Measurements from ENCODE around the gene NEBL. TPM values are rescaled to one million over a fixed set of nuclear protein-coding genes. Genes with fewer than 3 reads are reported as not detected.

NEBL gene
- total and polyA plus RNA-seq, 7 experiments from 2014 or later = 0.05 to 1.4 (median 0.13) TPM; not detected in 2

- no peaks in the 10 kb centered on the region for H3K36me3 Mint-ChIP-seq
- Histone ChIP-seq H3K4me1 (ENCODE audit: control insufficient read depth in 2 of 2, insufficient read depth in 2 of 2, low read length in 2 of 2) (no peaks in the 10 kb centered on the region), H3K4me3 (ENCODE audit: low read length) (no peak overlapping the region), H3K27me3 (ENCODE audit: control insufficient read depth in 2 of 2, insufficient read depth in 2 of 2, low read length in 2 of 2) (no peaks in the 10 kb centered on the region), H3K9me3 (ENCODE audit: control insufficient read depth in 2 of 3, low read length in 3 of 3) (no peaks in the 10 kb centered on the region), H3K27ac (ENCODE audit: low read depth, low read length) (no peak overlapping the region), H3K36me3 (ENCODE audit: control insufficient read depth in 2 of 3, insufficient read depth in 3 of 3, low read length in 3 of 3) (no peaks in the 10 kb centered on the region)
- ATAC-seq (no peak), DNase-seq (no peak)
- peaks cover 0 to 4% (median 0%) of the 10 kb centered on the region in 5 donors for H3K27me3 Mint-ChIP-seq
- H3K9me3 Mint-ChIP-seq = peaks cover 7 to 35% (median 15%) of the 10 kb centered on the region in 11 donors
- POLR2A ChIA-PET = no interaction called here
- CTCF ChIA-PET = no interaction called here
- no peaks in the 10 kb centered on the region for H3K4me1 Mint-ChIP-seq
- no peak overlapping the region for H3K4me3 Mint-ChIP-seq
- intact Hi-C loops (cut with micrococcal nuclease) = no loop called here
- H3K27ac Mint-ChIP-seq = no peak overlapping the region
Measured at GRCh38 chr10:20747782-20748181, 149.3 kb downstream of the NEBL start.

GRCh38 chr10:20746856-20747255, 150.3 kb downstream of the NEBL start:
- Histone ChIP-seq H3K4me1 (ENCODE audit: control insufficient read depth in 2 of 2, insufficient read depth in 2 of 2, low read length in 2 of 2) (no peaks in the 10 kb centered on the region), H3K27ac (ENCODE audit: low read depth, low read length) (no peak overlapping the region), H3K9me3 (ENCODE audit: control insufficient read depth in 2 of 3, low read length in 3 of 3) (no peaks in the 10 kb centered on the region), H3K27me3 (ENCODE audit: control insufficient read depth in 2 of 2, insufficient read depth in 2 of 2, low read length in 2 of 2) (no peaks in the 10 kb centered on the region), H3K36me3 (ENCODE audit: control insufficient read depth in 2 of 3, insufficient read depth in 3 of 3, low read length in 3 of 3) (no peaks in the 10 kb centered on the region), H3K4me3 (ENCODE audit: low read length) (no peak overlapping the region)
- H3K4me3 Mint-ChIP-seq = no peak overlapping the region
- no peak for DNase-seq
- H3K36me3 Mint-ChIP-seq = no peaks in the 10 kb centered on the region
- peaks cover 8 to 35% (median 16%) of the 10 kb centered on the region in 11 donors for H3K9me3 Mint-ChIP-seq
- peaks cover 0 to 4% (median 0%) of the 10 kb centered on the region in 5 donors for H3K27me3 Mint-ChIP-seq
- H3K4me1 Mint-ChIP-seq = peaks cover 0 to 1% (median 0%) of the 10 kb centered on the region in 7 donors
- ChIA-PET POLR2A (no interaction called here), CTCF (no interaction called here)
- H3K27ac Mint-ChIP-seq = no peak overlapping the region
- intact Hi-C loops (cut with micrococcal nuclease) = no loop called here
- no peak for ATAC-seq

GRCh38 chr10:20745556-20746375, 151.3 kb downstream of the NEBL start:
- no peaks in the 10 kb centered on the region for H3K36me3 Mint-ChIP-seq
- H3K4me3 Mint-ChIP-seq = no peak overlapping the region
- no peaks in the 10 kb centered on the region for H3K36me3 ChIP-seq (ENCODE audit: control insufficient read depth in 2 of 3, insufficient read depth in 3 of 3, low read length in 3 of 3)
- H3K4me1 Mint-ChIP-seq = peaks cover 0 to 2% (median 0%) of the 10 kb centered on the region in 7 donors
- no peak overlapping the region for H3K4me3 ChIP-seq (ENCODE audit: low read length)
- no peaks in the 10 kb centered on the region for H3K27me3 ChIP-seq (ENCODE audit: control insufficient read depth in 2 of 2, insufficient read depth in 2 of 2, low read length in 2 of 2)
- ChIA-PET POLR2A (no interaction called here), CTCF (no interaction called here)
- H3K27ac Mint-ChIP-seq = no peak overlapping the region
- H3K4me1 ChIP-seq (ENCODE audit: control insufficient read depth in 2 of 2, insufficient read depth in 2 of 2, low read length in 2 of 2) = no peaks in the 10 kb centered on the region
- H3K27me3 Mint-ChIP-seq = peaks cover 0 to 4% (median 0%) of the 10 kb centered on the region in 5 donors
- no peak overlapping the region for H3K27ac ChIP-seq (ENCODE audit: low read depth, low read length)
- DNase-seq (no peak), ATAC-seq (no peak)
- intact Hi-C loops (cut with micrococcal nuclease) = no loop called here
- no peaks in the 10 kb centered on the region for H3K9me3 ChIP-seq (ENCODE audit: control insufficient read depth in 2 of 3, low read length in 3 of 3)
- peaks cover 8 to 29% (median 18%) of the 10 kb centered on the region in 11 donors for H3K9me3 Mint-ChIP-seq

- no peaks in the 10 kb centered on the region for H3K27me3 ChIP-seq (ENCODE audit: control insufficient read depth in 2 of 2, insufficient read depth in 2 of 2, low read length in 2 of 2)
- POLR2A ChIA-PET = no interaction called here
- H3K27me3 Mint-ChIP-seq = peaks cover 0 to 4% (median 0%) of the 10 kb centered on the region in 5 donors
- H3K4me3 Mint-ChIP-seq = no peak overlapping the region
- H3K4me1 ChIP-seq (ENCODE audit: control insufficient read depth in 2 of 2, insufficient read depth in 2 of 2, low read length in 2 of 2) = no peaks in the 10 kb centered on the region
- H3K9me3 Mint-ChIP-seq = peaks cover 2 to 20% (median 10%) of the 10 kb centered on the region in 11 donors
- ATAC-seq (no peak), DNase-seq (no peak)
- intact Hi-C loops (cut with micrococcal nuclease) = no loop called here
- no peak overlapping the region for H3K4me3 ChIP-seq (ENCODE audit: low read length)
- CTCF ChIA-PET = no interaction called here
- no peaks in the 10 kb centered on the region for H3K36me3 Mint-ChIP-seq
- H3K36me3 ChIP-seq (ENCODE audit: control insufficient read depth in 2 of 3, insufficient read depth in 3 of 3, low read length in 3 of 3) = no peaks in the 10 kb centered on the region
- no peak overlapping the region for H3K27ac ChIP-seq (ENCODE audit: low read depth, low read length)
- no peak overlapping the region for H3K27ac Mint-ChIP-seq
- peaks cover 0 to 2% (median 0%) of the 10 kb centered on the region in 7 donors for H3K4me1 Mint-ChIP-seq
- H3K9me3 ChIP-seq (ENCODE audit: control insufficient read depth in 2 of 3, low read length in 3 of 3) = no peaks in the 10 kb centered on the region
Measured at GRCh38 chr10:20744821-20745220, 152.3 kb downstream of the NEBL start.

- H3K36me3 Mint-ChIP-seq = no peaks in the 10 kb centered on the region
- ATAC-seq (no peak), DNase-seq (no peak)
- no peaks in the 10 kb centered on the region for H3K27me3 ChIP-seq (ENCODE audit: control insufficient read depth in 2 of 2, insufficient read depth in 2 of 2, low read length in 2 of 2)
- no peaks in the 10 kb centered on the region for H3K36me3 ChIP-seq (ENCODE audit: control insufficient read depth in 2 of 3, insufficient read depth in 3 of 3, low read length in 3 of 3)
- no peaks in the 10 kb centered on the region for H3K9me3 ChIP-seq (ENCODE audit: control insufficient read depth in 2 of 3, low read length in 3 of 3)
- H3K27ac Mint-ChIP-seq = no peak overlapping the region
- POLR2A ChIA-PET = no interaction called here
- H3K27me3 Mint-ChIP-seq = peaks cover 0 to 4% (median 0%) of the 10 kb centered on the region in 5 donors
- CTCF ChIA-PET = no interaction called here
- peaks cover 0 to 2% (median 0%) of the 10 kb centered on the region in 7 donors for H3K4me1 Mint-ChIP-seq
- no peaks in the 10 kb centered on the region for H3K4me1 ChIP-seq (ENCODE audit: control insufficient read depth in 2 of 2, insufficient read depth in 2 of 2, low read length in 2 of 2)
- no peak overlapping the region for H3K4me3 Mint-ChIP-seq
- intact Hi-C loops (cut with micrococcal nuclease) = no loop called here
- H3K27ac ChIP-seq (ENCODE audit: low read depth, low read length) = no peak overlapping the region
- H3K4me3 ChIP-seq (ENCODE audit: low read length) = no peak overlapping the region
- peaks cover 0 to 18% (median 8%) of the 10 kb centered on the region in 11 donors for H3K9me3 Mint-ChIP-seq
Measured at GRCh38 chr10:20743942-20744341, 153.2 kb downstream of the NEBL start.

- H3K27me3 Mint-ChIP-seq = peaks cover 0 to 4% (median 0%) of the 10 kb centered on the region in 5 donors
- no peak for ATAC-seq
Measured at GRCh38 chr10:20742737-20743541, 154.2 kb downstream of the NEBL start.

More at GRCh38 chr10:20742737-20743541, 154.2 kb downstream of the NEBL start:
- CTCF ChIA-PET = interaction anchor here (0.9 kb wide), 1 partner anchor 12 kb away, joined by 3 read pairs; no protein-coding TSS in a partner anchor
- peaks cover 0 to 2% (median 0%) of the 10 kb centered on the region in 7 donors for H3K4me1 Mint-ChIP-seq
- no peak overlapping the region for H3K27ac Mint-ChIP-seq
- H3K4me1 ChIP-seq (ENCODE audit: control insufficient read depth in 2 of 2, insufficient read depth in 2 of 2, low read length in 2 of 2) = no peaks in the 10 kb centered on the region
- no peaks in the 10 kb centered on the region for H3K36me3 Mint-ChIP-seq
- H3K9me3 ChIP-seq (ENCODE audit: control insufficient read depth in 2 of 3, low read length in 3 of 3) = no peaks in the 10 kb centered on the region
- no peak for DNase-seq
- intact Hi-C loops (cut with micrococcal nuclease) = no loop called here
- no peak overlapping the region for H3K4me3 ChIP-seq (ENCODE audit: low read length)
- H3K27me3 ChIP-seq (ENCODE audit: control insufficient read depth in 2 of 2, insufficient read depth in 2 of 2, low read length in 2 of 2) = no peaks in the 10 kb centered on the region
- H3K36me3 ChIP-seq (ENCODE audit: control insufficient read depth in 2 of 3, insufficient read depth in 3 of 3, low read length in 3 of 3) = no peaks in the 10 kb centered on the region
- H3K9me3 Mint-ChIP-seq = peaks cover 0 to 14% (median 3%) of the 10 kb centered on the region in 11 donors
- no peak overlapping the region for H3K4me3 Mint-ChIP-seq
- no peak overlapping the region for H3K27ac ChIP-seq (ENCODE audit: low read depth, low read length)
- POLR2A ChIA-PET = interaction anchor here (0.5 kb wide), 1 partner anchor 118 kb away, joined by 3 read pairs; no protein-coding TSS in a partner anchor

All from naive thymus-derived CD4-positive, alpha-beta T cell (primary cell).